AG04449 (cell line): ENCODE data around the gene NTMT1.

Experiments
- CTCF ChIA-PET: fragments of 350-600 bp; formaldehyde crosslinking; extraction: SDS; loops from one replicate; lab custom pipeline; 2021; ENCODE audit warnings: antibody characterized with exemption; lab: Yijun Ruan, JAX
- POLR2A ChIA-PET: fragments of 400-600, 350-600 bp; formaldehyde crosslinking; extraction: SDS; loops from one replicate; lab custom pipeline; 2020; ENCODE audit warnings: antibody characterized with exemption, inconsistent platforms; lab: Yijun Ruan, JAX
- DNase-seq: peaks from one replicate; pipeline ENCODE4 v3.0.0-alpha.2; 2010; ENCODE audit warnings: low read depth, low spot score
- H3K4me3 ChIP-seq: 2 replicates; pipeline ENCODE4 v1.5.1; 2011; ENCODE audit warnings: low read depth, mild to moderate bottlenecking, control low read depth, low read length
- TF ChIP-seq, protein P1 (sequence below): IDR thresholded peaks from one replicate; pipeline ENCODE4 v1.5.1; 2011; ENCODE audit warnings: mild to moderate bottlenecking, moderate library complexity, low read length, control low read depth, inconsistent platforms; ENCODE audit not compliant: insufficient read depth; ENCODE audit errors: missing control alignments

NTMT1 gene

DNA sequence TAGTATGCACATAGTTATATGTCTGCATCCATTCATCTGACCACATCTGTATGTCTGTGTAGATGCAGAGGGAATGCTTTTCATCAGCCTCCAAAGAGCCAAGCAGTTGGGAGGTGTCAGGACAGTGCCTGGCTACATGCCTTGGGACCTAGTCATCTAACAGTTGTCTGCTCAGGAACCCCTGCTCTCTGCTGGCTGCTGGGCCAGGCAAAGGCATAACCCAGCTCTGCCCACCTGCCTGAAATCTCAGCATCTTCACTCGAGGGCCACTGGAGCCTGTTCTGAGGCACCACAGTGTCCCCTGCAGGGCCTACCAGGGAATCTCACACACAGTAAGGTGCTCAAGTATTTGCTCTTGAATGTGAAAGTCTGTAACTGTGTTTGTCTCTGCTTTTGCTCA, 8.8 kb upstream of the NTMT1 start:
- DNase-seq = no peak
- TF ChIP-seq, protein P1, sequence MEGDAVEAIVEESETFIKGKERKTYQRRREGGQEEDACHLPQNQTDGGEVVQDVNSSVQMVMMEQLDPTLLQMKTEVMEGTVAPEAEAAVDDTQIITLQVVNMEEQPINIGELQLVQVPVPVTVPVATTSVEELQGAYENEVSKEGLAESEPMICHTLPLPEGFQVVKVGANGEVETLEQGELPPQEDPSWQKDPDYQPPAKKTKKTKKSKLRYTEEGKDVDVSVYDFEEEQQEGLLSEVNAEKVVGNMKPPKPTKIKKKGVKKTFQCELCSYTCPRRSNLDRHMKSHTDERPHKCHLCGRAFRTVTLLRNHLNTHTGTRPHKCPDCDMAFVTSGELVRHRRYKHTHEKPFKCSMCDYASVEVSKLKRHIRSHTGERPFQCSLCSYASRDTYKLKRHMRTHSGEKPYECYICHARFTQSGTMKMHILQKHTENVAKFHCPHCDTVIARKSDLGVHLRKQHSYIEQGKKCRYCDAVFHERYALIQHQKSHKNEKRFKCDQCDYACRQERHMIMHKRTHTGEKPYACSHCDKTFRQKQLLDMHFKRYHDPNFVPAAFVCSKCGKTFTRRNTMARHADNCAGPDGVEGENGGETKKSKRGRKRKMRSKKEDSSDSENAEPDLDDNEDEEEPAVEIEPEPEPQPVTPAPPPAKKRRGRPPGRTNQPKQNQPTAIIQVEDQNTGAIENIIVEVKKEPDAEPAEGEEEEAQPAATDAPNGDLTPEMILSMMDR = peak; percentile 69
- ChIA-PET POLR2A (interaction anchor here (1.0 to 1.9 kb wide), 3 partner anchors 9 to 486 kb away, joined by 3 to 5 read pairs (median 4); partner anchors contain the start of gene NTMT1), CTCF (interaction anchor here (0.9 to 7.8 kb wide), 3 partner anchors 379 to 481 kb away, joined by 3 to 286 read pairs (median 3); no protein-coding TSS in a partner anchor)
- H3K4me3 ChIP-seq = no peak overlapping the region

DNA sequence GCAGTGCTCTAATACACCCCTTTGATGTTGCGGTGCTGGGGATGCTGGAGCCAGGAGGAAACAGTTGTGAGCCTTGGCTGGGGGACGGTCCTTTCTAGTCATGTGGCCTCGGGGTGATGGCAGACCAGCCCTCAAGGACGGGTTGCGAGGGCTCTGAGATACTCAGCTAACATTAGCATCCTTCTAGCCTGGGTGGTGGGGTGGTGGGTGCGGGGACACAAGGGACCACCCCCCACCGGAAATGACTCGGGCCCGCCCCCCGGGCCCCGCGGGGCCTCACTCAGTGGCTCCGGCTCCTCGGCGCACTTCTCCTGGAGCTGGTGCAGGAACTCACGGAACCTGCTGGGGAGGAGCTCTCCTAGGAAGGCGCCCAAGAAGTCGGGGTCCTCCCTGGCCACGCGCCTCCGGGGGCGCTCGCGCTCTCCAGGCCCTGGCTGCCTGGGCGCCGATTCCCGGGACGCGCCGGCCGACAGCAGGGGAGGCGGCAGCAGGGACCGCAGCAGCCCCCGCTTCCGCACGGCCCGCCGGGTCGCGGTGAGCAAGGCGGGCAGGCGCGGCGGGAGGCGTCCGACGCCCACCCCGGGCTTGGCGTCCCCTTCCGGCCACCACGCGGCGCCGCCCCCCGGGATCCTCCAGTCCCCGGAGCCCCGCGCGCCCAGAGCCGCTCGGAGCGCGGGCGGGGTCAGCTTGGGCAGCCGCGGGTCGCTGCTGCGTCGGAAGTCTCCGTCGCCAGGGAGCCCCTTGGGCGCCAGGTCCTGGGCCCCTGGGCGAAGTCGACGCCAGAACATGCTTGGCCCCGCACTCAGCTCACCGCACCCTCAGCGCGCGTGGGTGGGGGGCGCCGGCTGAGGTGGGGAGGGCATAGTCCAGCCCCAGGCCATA, 5.9 kb upstream of the NTMT1 start:
- peak overlapping the region; percentile 56 for H3K4me3 ChIP-seq
- DNase-seq = no peak
- TF ChIP-seq, protein P1 = peak; percentile 57
- POLR2A ChIA-PET = interaction anchor here (0.5 to 2.0 kb wide), 6 partner anchors 49 to 481 kb away, joined by 3 to 11 read pairs (median 4); no protein-coding TSS in a partner anchor
- CTCF ChIA-PET = interaction anchor here (1.0 to 15.5 kb wide), 15 partner anchors 6 to 613 kb away, joined by 3 to 735 read pairs (median 4); no protein-coding TSS in a partner anchor

DNA sequence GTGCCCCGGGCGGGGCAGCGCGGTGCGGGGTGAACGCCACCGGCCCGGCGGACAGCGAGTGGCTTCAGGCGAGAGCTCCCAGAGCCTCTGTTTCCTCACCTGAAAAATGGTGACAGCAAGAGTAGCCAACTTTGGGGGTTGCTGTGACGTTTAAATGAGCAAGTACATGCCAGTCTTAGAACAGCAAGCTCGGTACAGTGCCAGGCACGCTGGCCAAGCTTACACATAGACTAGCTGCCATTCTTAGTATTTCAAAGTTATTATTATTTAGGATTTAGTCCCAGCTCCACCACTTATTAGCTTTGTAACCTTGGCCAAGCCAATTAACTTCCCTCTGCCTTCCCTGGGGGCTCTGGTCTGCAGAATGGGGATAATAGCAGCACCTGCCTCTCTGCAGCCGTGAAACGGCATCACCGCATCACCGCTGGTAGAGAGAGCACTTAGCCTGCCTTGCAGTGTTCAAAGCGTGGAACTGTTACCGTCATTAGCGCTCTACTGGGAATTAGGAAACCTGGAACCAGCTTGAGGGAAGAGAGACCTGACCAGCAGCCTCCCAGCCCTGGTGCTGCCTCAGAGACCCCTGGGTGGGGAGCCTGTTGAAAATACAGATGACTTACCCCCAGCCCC, 5.2 kb upstream of the NTMT1 start, which contains the start of gene C9orf50:
Gene C9orf50, minus strand, starts transcription at position 433 of the 627 bp plus-strand sequence. CDS start 527 bp downstream, outside the sequence.
- H3K4me3 ChIP-seq = peak within 1 kb of the TSS; percentile 56
- DNase-seq = no peak
- TF ChIP-seq, protein P1 = no peak
- CTCF ChIA-PET = interaction anchor here (1.2 to 15.5 kb wide), 13 partner anchors 7 to 614 kb away, joined by 3 to 735 read pairs (median 4); no protein-coding TSS in a partner anchor
- POLR2A ChIA-PET = interaction anchor here (0.7 to 2.0 kb wide), 6 partner anchors 50 to 481 kb away, joined by 3 to 11 read pairs (median 4); no protein-coding TSS in a partner anchor

DNA sequence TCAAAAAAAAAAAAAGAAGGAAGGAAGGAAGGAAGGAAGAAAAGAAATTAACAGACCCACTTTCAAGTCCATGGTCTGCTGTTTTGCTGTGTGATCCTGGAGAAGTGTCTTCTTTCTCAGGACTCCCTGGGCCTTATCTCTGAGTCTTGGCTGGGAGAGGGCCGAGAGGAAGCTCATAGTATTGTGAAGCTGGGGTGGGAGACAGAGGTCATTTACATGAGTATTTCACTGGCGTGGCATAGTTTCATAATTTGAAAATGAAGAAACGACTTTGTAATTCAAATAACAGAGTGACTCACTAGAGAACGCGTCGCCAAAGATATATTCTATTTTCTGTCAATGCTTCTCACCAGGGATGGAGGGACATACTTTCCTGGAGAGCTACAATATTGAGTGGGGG, 2.6 kb upstream of the NTMT1 start:
- ChIA-PET CTCF (interaction anchor here (0.9 to 15.5 kb wide), 17 partner anchors 10 to 526 kb away, joined by 3 to 735 read pairs (median 9); partner anchors contain the start of gene ASB6), POLR2A (interaction anchor here (1.0 to 1.7 kb wide), 2 partner anchors 15 to 492 kb away, joined by 4 to 7 read pairs; no protein-coding TSS in a partner anchor)
- H3K4me3 ChIP-seq = no peak overlapping the region
- TF ChIP-seq, protein P1 = no peak
- DNase-seq = no peak

DNA sequence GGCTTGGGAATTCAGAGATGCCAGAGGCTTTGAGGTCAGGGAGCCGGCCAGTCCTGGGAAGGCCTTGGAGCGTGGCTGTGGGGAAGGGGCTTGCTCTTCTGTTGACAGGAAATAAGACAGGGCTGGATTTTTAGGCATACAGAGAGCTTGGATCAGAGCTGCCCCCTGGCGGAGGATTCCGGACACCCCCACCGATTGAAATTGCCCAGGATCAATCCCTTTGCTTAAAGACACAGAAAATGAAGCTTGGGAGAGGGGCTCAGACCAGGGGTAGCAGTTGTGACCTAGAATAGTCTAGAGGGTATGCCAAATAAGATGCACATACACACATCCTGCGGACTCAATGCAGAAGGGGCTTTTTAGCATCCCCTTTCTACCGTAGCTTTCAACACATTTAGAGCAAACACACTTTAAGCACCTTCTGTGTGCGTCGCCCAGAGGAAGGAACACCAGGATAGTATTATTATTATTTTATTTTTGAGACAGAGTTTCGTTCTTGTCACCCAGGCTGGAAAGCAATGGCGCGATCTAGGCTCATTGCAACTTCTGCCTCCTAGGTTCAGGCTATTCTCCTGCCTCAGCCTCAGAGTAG, 1.7 kb upstream of the NTMT1 start:
- DNase-seq = no peak
- TF ChIP-seq, protein P1 = peak; percentile 83
- POLR2A ChIA-PET = interaction anchor here (0.7 to 1.7 kb wide), 4 partner anchors 446 to 499 kb away, joined by 3 to 7 read pairs (median 3); partner anchors contain the start of gene IER5L
- no peak overlapping the region for H3K4me3 ChIP-seq
- CTCF ChIA-PET = interaction anchor here (0.7 to 15.5 kb wide), 47 partner anchors 9 to 806 kb away, joined by 3 to 735 read pairs (median 4); partner anchors contain the start of genes ASB6 and ENDOG
